ENCODE results near the gene ELL3.

The ELL3 gene

DNA sequence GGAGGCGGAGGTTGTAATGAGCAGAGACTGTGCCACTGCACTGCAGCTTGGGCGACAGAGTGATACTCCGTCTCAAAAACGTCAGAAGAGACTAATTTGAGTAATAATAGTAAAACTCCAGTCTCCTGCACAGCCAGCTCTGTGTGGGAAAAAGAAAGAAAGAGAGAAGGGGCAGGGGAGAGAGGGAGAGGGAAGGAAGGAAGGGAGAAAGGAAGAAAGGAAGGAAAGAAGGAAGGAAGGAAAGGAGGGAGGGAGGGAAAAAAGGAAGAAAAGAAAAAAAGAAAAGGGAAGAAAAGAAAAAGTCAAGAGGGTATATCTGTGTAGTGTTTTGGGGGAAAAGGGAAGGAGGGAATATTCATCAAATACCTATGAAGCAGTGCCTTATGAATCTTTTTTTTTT is 53.6 kb downstream of the ELL3 start:
- DNase-seq (ENCODE audit: low spot score): no peak
